ENCODE measurements around the gene CRIP3.

Gene CRIP3

GRCh38 chr6:43290339-43290904 is 18.2 kb downstream of the CRIP3 start:
- no peak for DNase-seq (ENCODE audit: low read depth)
- TF ChIP-seq CTCF (IDR thresholded peaks at IDR 0.05; ENCODE audit: insufficient read depth, low read depth, low read length, missing control alignments), result no peak
- H3K4me3 ChIP-seq (ENCODE audit: low read length), result no peak overlapping the region

- H3K4me3 ChIP-seq (ENCODE audit: low read length), result no peak overlapping the region
- no peak for DNase-seq (ENCODE audit: low read depth)
- TF ChIP-seq CTCF (IDR thresholded peaks at IDR 0.05; ENCODE audit: insufficient read depth, low read depth, low read length, missing control alignments), result no peak
Measured at GRCh38 chr6:43287717-43288679, 20.6 kb downstream of the CRIP3 start.

GRCh38 chr6:43286980-43287716 is 21.5 kb downstream of the CRIP3 start:
- DNase-seq (ENCODE audit: low read depth), result no peak
- H3K4me3 ChIP-seq (ENCODE audit: low read length), result no peak overlapping the region
- no peak for TF ChIP-seq CTCF (IDR thresholded peaks at IDR 0.05; ENCODE audit: insufficient read depth, low read depth, low read length, missing control alignments)

- DNase-seq (ENCODE audit: low read depth), result no peak
- H3K4me3 ChIP-seq (ENCODE audit: low read length), result no peak overlapping the region
- TF ChIP-seq CTCF (IDR thresholded peaks at IDR 0.05; ENCODE audit: insufficient read depth, low read depth, low read length, missing control alignments), result no peak
Measured at GRCh38 chr6:43286456-43286979, 22.1 kb downstream of the CRIP3 start.

- H3K4me3 ChIP-seq (ENCODE audit: low read length), result no peak overlapping the region
- no peak for TF ChIP-seq CTCF (IDR thresholded peaks at IDR 0.05; ENCODE audit: insufficient read depth, low read depth, low read length, missing control alignments)
- DNase-seq (ENCODE audit: low read depth), result no peak
Measured at GRCh38 chr6:43285832-43286231, 22.8 kb downstream of the CRIP3 start.

- DNase-seq (ENCODE audit: low read depth), result no peak
- TF ChIP-seq CTCF (IDR thresholded peaks at IDR 0.05; ENCODE audit: insufficient read depth, low read depth, low read length, missing control alignments), result no peak
- H3K4me3 ChIP-seq (ENCODE audit: low read length), result no peak overlapping the region
Measured at GRCh38 chr6:43284991-43285781, 23.4 kb downstream of the CRIP3 start.

Measured in epithelial cell of esophagus (primary cell).